GM18517 (cell line): Measurements from ENCODE around the gene INCA1.
A peak's percentile ranks its signal among the peaks of the same experiment; 100 is the strongest.

Source experiments
- ATAC-seq: cut with Tn5 transposase; IDR thresholded peaks from one replicate; pipeline ENCODE4 v1.9.1; 2021; ENCODE audit warnings: mild to moderate bottlenecking, moderate library complexity; ENCODE audit not compliant: unreplicated experiment

The INCA1 gene

DNA sequence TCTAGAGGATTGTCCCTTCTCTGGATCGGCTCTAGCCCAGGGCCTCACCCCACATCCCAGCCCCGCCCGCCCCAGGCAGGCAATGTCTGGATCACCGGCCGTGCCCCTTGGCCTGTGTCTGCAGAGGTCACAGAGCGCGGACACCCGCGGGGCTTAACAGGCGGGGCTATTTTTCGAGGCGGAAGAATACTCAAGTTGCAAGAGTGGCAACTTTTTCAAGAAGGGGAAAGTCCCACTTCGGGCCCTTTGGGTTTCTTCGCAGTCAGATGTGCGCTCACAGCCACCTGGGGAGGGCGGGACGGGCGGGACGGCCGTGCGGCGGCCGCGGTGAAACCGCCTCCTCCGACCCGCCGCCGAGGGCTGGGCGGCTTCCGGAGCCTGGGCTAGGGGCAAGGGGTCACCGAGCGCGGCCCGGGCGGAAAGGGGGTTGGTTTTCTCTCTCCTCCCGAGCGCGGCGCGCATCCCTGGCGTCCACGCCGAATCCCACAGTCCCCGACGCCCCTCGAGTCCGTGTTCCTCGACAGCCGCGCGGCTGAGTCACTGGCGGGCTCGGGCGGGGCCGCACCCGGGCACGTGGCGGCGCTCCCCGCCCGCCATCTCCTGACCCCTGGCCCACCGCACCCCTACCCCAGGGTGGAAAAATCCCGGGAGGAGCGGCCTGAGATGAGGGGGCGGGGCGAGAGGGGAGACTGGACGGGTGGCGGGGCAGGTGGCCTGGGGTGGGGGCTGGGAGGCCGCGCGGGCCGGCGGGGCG lies 47.8 kb downstream of the INCA1 start:
- ATAC-seq = peak; percentile 49

DNA sequence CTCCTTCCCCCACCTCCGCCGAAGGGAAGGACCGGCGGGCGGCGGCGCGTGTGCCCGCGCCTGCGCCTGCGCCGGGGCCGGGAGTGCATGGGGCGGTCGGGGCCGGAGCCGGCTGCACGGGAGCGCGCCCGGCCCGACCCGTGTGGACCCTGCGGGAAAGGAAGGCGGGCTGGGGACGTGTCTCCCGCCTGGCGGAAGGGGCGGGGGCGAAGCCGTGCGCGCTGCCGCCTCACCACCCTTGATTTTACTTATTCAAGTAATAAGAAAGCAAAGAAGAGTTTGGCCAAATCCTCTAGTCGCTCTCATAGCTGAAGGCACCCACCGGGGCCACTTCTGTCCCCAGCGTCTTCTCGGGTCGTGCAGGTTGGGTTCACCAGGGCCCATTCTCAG lies 48.4 kb downstream of the INCA1 start:
- ATAC-seq = peak; percentile 33

DNA sequence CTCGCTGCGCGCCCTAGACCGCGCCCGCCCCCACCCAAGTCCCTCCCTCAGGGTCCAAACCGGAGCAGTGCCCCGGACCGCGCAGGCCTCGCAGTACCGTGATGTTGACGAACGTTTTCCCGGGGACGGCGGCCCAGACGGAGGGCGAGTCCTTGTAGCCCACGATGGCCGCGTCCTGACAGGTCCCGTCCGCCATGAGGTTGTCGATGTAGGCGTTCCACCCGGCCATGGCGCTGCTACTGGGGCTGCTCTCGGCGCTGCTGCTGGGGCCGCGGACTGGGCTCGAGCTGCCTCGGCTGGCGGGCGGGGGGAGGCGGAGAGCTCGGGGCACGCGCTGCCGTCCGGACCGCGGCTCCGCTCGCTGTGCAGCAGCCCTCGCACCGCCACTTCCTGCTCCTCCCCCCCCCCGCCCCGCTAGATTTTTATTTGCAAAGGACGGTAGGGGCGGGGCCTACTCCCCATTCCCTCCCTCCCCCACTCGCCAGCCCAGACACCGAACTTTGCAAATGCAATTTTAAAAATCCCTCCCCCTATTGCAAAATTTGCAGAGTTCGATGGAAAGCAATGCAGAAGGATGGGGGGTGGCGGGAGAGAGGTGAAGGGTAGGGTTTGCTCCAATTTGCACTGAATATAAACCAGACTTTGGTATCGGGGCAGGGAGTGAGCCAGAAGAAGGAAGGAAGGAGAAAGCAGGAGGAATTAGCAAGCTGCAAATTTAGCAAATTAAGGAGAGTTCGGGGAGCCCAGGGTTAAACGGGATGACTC lies 49.0 kb downstream of the INCA1 start, which contains the start of gene PFN1:
PFN1 (minus strand) TSS at position 365 of the 765 bp plus-strand sequence; CDS start at position 229, 136 bp downstream.
- peak; percentile 6 for ATAC-seq

DNA sequence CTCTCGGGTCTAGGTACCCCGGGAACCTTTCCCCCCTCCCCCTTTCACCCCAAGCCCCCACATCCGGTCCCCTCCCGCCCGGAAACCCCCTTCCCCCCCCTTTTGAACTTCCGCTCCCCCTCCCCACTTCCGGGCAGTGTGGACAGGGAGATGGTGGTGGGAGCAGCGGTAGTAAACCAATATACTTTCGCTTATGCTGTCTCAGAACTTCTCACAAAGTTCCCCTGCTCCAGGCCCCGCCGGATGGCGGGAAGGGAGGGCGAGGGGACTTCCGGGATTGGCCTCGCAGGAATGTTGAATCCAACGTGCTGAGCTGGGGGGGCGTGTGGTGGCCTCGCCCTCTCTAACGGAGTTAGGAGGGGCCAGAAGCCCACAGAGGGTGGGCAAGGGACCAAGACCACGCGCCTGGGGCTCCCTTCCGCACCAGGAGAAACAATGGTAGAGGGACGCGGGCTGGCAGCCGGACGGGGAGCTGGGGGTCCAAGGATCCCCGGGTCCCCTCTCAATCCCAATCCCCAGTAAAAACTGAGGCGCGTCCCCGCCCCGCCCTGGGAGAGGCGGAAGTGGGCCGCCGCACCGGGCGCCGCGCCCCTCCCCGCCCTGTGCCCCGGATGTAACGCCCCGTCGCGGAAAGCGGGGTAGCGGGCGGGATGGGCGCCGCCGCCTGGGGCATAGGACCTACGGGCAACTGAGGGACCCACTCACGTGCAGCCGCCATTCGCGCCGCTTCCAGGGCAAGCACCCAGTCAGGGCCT lies 49.7 kb downstream of the INCA1 start:
- no peak for ATAC-seq

DNA sequence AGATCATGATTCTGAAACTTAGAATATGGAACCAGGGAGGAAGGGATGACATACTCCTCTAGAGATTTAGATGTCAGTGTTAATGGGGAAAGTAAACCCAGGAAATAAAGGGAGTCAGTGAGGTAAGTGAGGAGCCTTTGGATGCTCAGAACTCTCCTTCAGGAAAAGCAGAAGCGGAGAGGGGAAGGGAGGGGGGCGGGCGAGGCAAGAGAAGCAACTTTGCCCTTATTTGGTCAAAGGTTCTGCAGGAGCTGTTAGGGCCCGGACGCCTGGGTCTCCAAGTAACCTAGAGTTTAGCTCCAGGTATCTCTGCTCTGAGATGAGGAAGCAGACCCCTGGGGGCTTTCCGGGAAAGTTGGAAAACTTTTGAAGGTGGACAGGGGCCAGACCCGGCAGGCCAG lies 50.3 kb downstream of the INCA1 start:
- ATAC-seq = no peak

DNA sequence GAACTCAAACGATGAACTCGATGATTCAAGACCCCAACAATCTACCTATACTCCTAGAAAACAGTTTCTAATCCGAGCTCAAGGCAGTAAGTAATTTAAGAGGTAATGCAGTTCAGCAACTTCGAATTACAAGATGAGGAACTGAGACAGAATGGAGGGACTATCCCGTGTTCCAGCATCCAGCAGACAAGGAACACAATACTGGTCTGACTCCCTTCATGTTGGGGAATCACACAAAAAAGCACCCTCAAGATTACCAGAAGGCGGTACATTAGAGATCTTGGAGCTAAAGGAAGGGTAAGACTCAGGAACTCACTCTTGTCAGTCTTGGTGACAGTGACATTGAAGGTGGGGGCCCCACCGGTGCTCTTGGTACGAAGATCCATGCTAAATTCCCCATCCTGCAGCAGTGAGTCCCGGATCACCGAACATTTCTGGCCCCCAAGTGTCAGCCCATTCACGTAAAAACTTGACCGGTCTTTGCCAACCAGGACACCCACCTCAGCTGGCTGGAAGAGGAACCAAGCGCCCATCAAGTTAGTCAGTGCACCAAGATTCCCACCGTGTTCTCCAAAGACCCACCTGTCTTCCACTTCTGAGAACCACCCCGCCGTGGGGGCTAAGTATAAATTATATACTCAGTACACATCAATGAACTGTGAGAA lies 50.9 kb downstream of the INCA1 start:
- ATAC-seq = no peak

DNA sequence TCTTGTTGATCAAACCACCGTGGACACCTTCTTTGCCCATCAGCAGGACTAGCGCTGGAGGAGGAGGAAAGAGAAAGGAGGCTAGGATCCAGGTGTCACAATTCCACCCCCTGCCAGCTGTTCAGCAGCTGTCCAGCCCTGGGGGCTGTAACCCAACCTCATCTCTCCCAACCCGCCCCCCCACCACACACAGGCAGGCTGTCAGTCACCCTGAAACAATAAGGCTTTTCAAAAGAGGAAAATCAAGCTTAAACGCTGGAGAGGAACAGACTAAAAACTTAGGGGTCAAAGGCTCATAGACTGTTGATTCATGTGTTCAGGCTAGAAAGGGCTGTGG lies 51.4 kb downstream of the INCA1 start:
- no peak for ATAC-seq

DNA sequence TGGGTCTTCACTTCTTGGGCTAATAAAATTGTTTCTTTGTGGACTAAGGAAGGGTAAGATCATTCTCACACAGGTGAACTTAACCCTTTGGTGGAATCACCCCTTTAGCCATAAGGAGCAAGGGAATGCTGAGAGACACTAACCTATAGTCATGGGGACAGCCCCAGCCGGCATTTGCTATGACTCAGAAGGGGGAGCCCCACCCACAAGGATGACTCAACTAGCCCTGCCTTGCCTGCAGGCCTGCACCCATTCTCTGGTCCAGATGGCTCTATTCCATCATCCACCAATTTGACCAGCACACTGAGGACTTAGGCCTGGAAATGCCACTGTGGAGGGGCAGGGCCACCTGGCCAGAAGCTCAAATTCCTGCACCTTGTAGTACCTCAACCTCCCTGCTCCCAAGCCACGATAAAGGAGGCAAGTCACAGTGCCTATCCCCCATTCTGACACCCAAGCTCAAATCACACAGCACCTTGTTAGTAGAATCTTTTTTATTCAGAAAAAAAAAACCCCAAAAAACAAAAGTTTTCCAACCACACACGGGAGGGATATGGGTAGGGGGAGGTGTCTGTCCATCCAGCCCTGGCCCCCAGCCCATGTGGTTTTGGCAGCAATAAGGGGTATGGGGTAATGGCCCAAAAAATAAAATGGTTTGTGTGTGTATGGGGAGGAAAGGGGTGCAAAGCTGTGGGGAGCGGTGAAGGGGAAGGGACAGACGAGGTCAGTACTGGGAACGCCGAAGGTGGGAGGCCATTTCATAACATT lies 52.0 kb downstream of the INCA1 start:
- no peak for ATAC-seq

DNA sequence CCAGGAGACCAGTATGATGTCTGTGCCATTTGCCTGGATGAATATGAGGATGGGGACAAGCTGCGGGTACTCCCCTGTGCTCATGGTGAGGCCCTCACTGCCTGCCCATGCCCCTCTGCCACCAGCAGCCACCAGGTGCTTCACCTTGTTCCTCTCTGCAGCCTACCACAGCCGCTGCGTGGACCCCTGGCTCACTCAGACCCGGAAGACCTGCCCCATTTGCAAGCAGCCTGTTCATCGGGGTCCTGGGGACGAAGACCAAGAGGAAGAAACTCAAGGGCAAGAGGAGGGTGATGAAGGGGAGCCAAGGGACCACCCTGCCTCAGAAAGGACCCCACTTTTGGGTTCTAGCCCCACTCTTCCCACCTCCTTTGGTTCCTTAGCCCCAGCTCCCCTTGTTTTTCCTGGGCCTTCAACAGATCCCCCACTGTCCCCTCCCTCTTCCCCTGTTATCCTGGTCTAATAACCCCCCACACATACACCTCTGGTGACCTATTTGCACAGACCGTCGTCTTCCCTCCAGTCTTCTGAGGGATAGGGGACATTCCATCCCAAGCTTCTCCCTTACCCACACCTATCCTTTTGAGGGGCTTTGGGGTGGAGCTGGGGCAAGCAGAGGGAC lies 52.7 kb downstream of the INCA1 start:
- ATAC-seq = no peak

DNA sequence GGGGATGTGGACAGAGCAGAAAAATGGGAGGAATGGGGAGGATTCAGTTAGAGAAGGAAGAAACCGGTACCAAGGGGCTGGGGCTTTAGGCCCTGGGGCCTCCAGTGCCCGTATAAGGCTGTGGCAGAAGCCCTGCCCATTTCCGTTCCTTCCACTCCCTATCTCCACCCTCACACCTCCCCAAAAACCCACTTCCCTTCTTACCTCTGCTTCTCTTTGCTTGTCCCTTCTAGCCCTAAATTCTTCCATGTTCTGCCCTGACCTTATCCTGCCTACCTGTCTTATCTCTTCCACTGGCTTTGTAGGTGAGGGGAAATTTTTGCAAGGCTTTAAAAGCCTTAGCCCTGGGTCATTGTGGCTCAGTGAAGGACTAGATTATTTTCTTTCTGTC lies 53.2 kb downstream of the INCA1 start:
- no peak for ATAC-seq

DNA sequence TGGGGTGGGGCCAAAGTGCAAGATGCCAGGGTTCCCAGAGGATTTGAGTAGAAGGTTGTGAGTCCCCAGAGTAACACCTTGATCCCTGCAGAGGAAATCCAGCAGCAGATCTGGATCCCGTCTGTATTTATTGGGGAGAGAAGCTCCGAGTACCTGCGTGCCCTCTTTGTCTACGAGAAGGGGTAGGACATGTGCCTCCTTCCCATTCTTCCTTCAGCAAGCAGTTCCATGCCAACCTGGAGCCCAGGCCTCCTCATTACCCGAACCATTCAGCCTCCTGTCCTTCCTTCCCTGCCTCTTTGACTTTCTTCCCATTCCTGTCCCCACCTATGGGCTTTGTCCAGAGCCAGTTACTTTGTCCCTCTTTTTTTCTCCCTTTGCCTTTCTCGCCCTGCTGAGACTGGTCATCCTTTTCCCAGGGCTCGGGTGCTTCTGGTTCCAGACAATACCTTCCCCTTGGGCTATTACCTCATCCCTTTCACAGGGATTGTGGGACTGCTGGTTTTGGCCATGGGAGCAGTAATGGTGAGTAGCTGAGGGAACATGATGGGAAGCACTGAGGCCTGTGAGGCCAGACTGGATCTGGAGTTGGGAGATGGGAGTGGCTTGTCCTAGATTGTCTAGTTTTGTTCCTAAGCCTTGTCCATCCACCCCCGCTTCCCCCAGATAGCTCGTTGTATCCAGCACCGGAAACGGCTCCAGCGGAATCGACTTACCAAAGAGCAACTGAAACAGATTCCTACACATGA lies 54.4 kb downstream of the INCA1 start:
- ATAC-seq = no peak

DNA sequence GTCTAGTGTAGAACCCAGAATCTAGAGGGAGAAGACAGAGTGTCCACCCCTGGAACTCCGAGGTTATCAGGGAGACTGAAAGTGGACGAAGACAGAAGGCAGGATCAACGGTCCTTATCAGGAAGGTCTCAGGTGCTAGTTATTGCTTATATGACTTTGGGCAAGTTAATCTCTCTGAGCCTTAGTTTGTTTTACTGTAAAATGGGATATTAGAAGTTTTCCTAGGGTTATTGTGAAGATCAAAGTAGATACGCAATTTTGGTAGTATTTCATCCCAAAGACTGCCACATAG lies 56.1 kb downstream of the INCA1 start:
- no peak for ATAC-seq

DNA sequence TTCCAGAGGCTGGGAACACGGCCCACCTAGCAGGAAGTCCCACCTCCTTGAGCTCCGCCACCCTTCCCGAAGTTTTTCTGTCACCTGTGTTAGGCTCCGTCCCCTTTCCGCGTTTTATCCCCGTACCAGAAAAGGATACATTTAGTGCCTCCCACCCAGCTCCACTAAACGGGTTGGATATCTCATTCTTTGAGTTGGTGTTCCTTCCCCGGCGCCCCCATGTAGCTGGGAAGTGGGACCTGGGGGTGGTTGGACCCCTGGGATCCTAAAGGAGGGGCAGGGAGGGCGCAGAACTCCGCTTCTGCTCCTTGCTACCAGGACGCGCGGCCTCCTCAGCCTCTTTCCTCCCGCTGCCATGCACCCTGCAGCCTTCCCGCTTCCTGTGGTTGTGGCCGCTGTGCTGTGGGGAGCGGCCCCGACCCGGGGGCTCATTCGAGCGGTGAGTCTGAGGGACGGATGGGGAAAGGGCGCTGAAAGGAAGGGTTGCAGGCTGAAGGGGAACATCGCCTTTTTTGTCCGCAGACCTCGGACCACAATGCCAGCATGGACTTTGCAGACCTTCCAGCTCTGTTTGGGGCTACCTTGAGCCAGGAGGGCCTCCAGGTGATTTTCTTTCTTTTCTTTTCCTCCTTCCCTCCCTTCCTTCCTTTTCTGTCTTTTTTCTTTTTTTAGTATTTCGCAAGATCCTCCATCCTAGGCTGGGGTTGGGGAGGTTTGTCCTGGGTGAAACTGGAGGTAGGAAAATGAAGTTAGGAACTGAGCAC lies 56.6 kb downstream of the INCA1 start:
- ATAC-seq = no peak

DNA sequence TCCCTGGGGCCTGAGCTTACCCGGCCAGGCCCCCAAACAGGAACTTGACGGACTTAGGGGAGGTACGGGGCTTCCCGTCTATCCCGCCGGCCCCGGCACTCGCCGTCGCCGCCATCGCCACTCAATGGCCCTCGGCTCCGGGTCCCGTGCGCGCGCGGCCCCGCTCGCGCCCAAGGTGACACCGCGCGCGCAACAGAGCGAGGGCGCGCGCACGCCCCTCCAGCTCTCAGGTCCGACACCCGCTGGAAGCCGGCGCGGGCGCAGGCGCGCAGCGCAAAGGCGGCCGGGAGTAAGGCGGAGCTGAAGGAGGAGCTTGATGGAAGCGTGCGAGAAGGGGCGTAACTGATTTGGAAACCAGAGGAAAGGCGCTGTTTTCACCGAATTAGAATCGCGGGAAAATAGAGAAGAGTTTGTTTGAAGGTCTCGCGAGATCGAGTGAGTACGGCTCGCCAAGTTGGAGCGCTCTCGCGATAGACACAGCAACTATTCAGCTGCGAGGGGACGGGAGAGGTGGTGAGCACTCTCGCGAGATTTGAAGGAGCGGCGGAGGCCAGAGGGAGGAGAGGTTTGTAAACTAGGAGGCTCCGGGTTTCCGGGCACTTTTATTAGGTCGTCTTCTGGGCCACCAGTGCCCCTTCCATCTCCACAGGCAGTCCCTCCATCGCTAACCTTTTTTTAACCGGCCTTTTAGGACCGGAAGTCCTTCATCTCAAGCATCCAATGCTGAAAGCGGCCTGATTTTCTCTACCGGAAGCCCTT lies 57.3 kb downstream of the INCA1 start, which contains the start of the genes RNF167 and SLC25A11:
RNF167 (plus strand) TSS at position 473 of the 759 bp plus-strand sequence. CDS start 642 bp downstream, outside the sequence.
SLC25A11 (minus strand) TSS at position 251 of the 759 bp plus-strand sequence; CDS start at position 115, 136 bp downstream.
- ATAC-seq = peak; percentile 83

DNA sequence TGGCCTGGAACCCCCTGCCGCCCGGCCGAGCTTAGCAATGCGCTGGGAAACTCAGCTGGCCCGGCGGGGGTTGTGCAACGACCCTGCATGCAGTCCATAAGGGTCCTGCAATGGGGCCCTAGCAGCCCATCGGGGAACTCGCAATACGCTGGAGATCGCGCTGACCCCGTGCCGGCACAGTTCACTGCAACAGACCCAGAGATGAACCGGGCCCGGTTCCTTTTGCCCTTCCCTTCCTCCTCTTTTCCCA lies 57.9 kb downstream of the INCA1 start:
- ATAC-seq = peak; percentile 19

DNA sequence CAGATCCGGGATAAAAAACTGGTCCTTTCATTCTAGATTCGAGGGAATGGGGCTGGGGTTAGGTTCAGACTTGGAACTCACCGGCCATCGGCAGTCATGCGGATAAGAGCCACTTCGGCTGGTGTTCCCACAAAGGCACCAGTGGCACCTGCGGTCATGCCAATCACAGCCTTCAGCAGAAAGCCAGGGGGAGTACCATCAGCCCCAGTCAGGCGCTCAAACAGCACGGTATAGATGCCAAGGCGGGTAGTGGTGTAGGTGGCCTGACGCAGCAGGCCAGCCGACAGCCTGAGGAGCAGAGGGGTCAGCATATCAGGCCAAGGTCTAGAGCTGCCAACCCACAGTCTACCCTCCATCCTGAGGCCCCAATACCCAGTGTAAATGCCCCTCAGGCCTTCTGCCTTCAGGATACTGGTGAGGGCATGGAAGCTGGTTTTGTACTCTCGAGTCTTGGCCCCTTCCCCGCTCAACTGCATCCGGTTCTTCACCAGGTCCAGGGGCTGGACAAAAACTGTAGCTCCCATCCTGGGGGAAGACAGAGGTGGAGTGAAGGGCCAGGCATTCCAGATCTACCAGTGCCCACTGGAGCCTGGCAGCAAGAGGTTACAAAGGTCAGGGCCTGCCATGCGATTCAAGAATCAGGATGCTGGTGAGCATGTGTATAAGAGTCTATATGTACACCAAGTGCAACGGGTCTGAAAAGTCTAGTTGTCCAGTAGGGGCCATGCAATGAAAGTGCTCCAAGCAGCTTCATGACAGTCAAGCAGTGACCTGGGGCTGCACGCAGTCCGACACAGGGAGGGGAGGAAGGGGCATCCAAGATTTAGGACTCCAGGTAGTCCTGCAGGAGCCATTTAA lies 58.4 kb downstream of the INCA1 start:
- ATAC-seq = no peak
